ENCODE results near the gene TNIP2.

TNIP2 gene, protein sequence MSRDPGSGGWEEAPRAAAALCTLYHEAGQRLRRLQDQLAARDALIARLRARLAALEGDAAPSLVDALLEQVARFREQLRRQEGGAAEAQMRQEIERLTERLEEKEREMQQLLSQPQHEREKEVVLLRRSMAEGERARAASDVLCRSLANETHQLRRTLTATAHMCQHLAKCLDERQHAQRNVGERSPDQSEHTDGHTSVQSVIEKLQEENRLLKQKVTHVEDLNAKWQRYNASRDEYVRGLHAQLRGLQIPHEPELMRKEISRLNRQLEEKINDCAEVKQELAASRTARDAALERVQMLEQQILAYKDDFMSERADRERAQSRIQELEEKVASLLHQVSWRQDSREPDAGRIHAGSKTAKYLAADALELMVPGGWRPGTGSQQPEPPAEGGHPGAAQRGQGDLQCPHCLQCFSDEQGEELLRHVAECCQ

DNA sequence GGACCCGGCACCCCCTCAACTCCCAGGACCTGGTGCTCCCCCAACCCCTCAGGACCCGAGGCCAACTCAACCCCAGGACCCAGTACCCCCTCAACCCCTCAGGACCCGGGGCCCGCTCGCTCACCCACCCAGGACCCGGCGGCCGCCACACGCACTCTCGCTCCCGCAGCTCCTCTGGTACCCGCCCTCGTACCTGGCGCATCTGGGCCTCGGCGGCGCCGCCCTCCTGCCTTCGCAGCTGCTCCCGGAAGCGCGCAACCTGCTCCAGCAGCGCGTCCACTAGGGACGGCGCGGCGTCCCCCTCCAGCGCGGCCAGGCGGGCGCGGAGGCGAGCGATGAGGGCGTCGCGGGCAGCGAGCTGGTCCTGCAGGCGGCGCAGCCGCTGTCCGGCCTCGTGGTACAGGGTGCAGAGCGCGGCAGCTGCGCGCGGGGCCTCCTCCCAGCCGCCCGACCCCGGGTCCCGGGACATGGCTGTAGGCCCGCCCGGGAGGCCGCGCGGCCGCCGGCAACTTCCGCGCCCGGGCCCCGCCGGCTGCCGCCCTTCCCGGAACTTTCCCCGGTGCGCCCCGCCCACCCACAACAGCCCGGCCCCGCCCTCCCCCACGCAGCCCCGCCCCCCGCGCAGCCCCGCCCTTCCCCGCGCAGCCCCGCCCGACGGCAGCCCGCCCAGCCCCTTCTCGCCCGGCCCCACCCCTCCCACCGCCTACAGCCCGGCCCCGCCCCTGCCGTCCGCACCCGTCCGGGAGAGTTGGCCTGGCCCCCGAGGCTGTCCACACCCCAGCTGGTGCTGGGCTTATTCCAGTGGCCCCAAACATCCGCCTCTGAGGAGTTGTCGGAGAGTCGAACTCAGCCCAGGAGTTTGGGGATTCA lies at the start of gene TNIP2:
TNIP2 (minus strand) TSS at position 516 of the 870 bp plus-strand sequence; CDS start at position 469, 47 bp downstream.
- peak; percentile 83 for DNase-seq

DNA sequence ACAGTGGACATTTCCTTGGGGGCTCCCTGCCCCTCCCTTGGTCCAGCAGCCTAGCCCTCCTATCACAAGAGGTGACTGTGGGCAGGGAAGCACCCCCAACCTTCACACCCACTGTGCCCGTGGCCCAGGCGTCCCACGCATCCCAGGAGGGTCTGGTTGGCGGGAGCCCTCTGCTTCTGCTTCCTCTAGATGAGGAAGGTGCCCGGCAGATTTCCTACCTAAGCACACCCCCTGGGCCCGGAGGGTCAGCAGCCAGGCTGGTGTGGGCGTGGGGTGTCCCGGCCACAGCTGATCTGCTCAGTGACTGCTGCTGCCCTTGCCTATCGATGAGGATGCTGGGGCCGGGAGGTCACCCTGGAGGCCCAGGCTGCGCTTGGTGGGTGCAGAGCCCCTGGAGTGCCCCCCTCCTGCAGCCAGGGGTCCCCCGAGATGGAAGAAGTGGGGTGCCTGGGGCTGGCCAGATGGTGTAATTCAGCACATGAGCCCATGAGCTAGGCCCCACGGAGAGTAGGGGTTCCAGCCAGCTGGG lies 48.9 kb upstream of the TNIP2 start:
- DNase-seq = no peak

DNA sequence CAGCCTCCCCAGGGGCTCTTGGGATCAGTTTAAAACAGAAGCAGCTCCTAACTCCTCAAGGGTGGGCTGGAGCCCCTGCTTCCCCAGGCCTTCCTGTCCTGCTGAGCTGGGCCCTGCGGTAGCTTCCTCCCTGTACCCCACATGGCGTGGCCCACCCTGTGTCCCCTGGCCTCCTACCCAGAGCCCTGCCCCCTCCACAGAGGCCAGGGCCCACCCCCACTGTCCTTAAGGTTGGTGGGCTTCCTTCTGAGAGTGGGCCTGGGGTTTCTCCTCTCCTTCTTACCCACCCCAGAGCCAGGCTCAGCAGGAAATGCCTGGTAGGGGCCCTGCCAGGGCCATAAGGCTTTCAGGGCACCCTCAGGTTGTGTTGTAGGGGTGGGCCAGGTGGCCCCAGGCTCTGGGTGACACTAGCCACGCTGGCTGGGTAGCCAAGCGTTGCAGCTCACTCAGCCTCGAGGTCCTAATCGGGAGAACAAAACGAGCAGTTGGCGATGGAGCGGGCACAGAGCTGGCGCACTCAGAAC lies 48.4 kb upstream of the TNIP2 start:
- DNase-seq = no peak

DNA sequence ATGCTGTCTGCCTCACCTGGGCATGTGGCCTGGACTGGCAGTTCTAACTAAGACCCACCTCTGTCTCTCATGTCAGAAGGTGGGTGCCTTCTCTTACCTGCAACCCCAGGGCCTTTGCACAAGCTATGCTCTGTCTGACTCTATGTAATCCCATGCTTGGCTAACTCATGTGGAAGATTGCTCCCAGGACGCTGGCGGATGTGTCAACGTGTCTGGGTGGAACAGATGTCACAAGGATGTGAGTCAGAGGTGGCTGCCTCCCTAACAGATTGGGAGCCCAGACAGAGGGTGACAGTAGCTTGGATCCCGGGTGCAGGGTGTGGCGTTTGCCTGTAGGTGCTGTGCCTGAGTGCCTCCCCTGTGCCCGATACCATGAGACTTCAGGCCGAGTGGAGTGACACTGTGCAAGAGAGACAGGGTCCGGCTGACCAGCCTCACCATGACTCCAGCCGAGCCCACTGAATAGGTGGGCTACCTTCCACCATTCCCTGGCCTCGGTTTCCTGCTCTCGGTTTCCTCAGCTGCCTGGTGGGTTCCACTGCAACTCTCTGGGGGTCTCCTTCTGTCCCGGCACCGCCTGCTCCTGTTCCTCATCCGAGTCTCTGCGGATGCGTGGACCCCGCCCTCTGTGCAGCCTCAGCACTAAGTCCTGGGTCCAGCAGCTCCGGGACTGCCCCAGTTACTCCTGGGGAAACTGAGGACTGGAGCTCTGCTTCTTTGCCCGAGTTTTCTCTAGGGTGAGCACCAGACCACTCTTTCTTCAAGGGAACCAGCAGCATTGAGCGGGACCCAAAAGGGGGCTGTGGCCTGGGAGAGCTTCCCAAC lies 47.7 kb upstream of the TNIP2 start:
- DNase-seq = no peak

DNA sequence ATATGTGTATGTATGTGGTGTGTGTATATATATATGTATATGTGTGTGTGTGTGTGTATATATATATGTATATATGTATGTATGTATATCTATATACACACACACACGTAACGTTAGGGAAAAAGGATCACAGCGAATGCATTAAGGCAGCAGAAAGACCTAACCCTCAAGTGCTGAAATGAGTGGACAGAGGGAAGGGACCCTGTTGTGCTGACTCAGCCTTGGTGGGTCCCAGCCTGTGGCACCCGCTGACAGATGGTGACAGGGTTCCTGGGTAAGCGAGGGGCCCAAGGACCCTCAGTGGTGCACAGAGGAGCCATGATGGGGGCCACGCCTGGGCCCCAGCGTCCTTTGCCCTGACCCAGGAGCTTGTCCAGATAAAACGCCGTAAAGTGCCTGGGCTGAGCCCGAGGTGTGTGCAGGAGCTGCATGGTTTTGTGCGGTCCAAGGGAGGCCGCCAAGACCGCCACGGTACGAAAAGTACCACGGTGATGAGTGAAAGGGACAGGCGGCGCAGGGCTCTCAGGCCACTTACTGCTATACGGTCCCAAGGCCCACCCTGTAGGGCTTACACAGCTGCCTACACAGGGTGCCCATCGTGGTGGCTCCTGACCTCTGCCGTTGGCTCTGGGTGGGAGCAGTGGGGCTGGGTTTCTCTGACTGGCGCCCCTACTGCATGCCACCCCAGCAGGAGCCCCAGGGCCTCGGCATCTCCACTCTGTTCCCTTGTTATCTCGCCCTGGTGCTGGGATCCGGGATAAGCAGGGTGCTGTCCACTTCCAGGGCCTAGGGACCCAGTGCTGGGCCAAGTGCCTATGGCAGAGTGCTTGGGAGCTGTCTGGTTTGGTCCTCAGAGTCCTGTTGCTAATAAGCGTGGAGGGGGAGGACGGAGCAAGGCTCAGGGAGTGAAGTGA lies 46.7 kb upstream of the TNIP2 start:
- no peak for DNase-seq

DNA sequence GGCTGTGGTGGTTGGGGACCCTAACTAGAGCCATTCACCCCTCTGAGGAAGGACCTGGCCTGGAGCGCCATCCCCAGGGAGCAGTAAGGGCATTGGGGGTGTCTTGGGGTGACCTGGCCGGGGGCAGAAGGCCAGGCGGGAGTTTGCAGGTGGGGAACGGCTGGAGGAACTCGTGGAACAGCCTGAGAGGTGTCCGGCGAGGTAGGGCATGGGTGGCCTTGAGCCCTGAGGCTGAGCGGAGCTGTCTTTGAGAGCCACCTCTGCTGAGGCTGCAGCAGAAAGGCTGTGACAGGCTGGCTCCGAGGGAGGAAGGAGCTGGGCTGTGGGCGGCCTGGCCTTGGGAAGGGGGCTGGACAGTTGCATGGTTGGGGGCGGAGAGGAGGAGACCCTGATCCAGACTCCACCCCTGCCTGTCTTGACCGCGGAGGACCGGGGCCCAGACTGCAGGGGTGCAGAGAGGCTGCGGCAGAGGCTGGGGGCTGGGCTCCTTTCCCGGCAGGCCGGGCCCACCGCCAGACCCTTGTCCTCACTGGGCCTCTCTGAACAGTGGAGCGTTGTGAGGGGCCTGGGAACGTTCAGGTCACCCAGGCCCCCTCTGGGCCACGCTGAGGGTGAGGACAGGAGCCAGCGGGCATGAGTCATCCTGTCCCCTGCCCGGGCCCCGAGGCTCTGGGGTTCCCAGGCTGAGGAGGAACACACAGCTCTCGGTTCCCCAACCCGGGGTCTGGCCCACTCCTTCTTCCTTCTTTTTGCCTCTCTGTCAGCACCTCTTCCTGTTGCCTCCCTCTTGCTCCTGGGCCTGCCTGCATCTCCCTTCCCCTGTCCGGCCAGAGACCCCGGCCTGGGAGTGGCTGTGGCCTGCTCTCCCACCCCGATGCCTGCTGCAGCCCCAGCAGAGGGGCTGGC lies 44.8 kb upstream of the TNIP2 start:
- peak; percentile 54 for DNase-seq

DNA sequence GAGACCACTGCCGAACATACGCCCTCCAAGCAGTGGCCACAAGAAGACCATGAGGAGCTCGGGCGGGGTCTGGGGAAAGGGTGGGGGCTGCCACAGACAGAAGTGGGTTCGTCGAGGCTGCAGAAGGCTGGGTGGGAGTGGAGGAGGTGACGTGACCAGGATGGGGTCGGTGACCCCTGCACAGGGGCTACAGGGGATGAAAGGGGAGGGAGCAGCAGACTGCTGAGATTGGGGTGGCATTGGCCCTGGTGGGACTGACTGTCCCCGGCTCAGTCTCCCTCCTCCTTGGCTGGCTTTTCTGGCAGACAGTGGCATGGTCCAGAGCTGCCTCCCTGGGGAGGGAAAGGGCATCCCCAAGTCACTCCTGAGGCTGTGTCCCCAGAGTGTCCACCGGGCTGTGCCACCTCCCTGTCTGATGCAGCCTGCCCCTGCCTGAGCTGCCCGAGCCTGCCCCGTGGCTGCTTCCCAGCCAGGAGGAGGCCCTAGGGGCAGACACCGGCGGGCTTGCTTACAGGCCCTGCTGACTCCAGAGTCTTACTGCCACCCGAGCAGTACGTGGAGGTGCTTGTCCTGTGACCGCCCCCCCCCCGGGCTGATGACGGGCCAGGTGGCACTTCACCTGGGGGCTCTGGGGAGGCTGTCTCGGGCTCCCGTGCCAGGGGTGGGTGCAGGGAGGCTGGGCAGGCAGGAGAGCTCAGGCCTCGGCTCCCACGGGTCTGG lies 44.0 kb upstream of the TNIP2 start:
- DNase-seq = no peak

DNA sequence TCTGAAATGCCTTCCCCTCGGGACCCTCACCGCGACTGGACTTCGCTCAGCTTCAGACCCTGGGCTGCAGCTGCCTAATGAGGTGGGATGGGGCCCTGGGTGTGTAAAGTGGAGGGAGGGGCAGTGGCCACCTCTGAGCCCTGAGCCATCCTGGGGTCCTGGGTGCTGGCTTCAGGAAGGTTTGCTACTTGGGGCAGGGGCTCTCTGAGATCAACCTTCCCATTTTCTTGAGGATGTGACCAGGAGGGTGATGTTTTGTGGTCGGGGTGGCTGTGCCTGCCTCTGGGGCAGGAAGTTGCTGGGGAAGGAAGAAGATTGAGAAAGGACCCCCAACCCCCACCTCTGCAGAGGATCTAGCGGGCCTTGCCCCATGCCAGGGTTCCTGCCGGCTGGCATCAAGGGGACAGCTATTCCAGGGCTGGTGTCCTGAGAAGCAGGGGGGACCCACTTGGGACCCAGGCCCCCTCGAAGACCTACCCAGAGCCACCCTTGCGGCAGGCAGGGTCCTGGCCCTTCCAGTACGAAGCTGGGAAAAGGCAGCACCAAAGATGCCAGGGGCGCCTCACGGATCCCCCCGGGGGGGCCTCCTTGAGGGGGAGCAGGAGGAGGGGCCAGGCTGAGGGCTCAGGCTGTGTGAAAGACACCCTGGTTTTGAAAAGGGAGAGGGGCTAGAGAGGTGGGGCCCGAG lies 43.2 kb upstream of the TNIP2 start:
- DNase-seq = no peak

DNA sequence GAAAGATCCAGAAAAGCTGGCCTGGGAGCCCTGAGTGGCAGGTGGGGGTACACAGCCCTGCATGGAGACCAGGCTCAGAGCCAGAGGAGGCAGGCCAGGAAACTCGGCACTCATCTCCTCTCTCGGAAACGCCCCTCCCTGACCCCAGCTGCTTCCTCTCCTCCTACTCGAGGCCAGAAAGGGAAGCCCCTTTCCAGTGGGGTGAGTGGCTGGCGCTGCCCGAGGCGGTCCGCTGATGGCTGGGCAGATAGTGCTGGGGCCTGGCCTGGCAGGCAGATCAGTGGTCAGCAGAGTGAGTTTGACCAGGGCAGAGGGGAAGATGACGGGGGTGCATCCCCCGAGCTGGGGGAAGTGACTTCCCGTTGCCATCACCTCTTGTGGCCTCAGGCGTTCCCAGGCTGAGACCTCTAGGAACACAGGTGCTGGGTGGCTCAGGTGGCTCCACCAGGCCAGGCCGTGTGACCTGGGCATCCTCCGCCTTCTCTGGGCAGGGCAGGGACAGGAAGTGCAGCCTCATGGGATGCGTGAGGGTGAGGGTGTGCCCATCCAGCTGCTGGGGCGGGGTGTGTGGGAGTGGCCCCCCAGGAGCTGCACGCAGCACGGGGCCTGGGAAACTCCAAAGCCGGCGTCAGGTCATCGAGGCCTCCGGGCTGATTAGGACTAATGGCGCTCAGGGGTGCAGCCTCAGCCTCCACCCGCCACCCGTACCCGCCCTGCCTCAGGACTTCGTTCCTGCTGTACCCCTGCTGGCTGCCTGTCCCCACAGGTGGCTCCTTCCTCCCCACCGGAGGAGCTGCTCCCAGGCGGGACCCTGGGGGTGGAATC lies 42.5 kb upstream of the TNIP2 start:
- DNase-seq = no peak

DNA sequence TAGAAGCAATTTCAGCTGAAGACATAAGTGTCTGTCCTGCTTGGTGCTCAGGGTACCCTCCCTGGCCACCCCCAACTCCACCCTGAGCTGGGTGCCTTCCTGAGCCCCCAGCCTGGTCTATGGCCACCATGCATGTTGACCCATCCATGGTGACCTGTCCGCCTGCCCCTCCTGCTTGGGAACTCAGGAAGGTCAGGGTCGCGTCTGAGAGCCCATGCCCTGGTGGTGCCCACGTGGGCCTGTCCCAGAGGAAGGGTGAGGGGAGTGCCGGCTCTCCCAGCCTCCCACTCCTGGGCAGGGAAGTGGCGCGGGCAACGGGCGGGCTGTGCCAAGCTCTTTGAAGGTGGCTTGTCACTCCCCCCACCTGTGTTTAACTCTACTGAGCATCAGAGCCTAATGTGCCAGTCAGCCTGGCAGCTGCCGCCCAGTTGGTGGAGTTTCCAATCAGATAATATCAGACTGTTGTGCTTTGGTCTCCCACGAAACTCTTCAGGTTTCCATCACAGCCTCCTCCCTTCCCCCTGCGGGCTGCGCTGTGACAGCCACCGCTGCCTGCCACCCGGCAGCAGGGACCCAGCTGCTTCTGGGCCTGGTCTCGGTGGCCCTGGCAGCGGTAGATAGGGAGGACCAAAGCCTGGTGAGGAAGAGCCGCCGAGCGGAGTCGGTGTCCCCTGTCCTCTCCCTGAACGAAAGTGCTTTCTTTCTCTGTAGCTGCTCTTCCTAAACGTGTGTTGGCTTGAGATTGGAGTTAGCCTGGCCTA lies 41.6 kb upstream of the TNIP2 start:
- no peak for DNase-seq

DNA sequence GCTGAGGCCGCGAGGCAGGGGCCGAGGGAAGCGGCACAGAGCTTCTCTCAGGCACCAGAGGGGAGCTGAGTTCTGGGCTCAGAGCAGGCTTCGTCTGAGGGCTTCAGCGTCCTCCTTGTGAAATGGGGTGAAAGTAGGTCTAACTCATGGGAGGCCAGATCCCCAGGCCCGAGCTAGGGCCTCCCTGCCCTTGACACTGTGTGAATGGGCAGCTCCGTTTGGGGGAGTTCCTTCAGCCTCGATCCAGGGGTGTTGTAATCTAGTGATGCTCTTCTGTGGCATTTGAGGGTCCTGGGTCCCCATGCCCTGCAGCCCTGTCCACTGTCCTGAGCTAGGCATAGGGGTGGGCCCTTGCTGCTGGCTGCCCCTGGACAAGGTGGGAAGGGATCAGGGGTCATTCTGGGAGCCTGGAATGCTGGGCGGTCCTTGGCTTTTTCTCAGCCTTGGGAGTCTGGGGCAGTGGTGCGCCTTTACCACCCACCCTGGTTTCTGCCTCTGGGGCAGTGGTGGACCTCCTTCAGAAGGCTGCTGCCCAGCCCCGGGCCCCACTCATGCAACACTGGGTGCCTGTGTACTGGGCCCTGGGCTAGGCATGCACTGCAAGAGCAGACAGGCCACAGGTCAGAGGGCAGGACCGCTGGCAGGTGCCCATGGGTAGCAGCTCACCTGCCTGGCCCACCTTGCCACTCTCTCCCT lies 40.9 kb upstream of the TNIP2 start:
- DNase-seq = no peak

DNA sequence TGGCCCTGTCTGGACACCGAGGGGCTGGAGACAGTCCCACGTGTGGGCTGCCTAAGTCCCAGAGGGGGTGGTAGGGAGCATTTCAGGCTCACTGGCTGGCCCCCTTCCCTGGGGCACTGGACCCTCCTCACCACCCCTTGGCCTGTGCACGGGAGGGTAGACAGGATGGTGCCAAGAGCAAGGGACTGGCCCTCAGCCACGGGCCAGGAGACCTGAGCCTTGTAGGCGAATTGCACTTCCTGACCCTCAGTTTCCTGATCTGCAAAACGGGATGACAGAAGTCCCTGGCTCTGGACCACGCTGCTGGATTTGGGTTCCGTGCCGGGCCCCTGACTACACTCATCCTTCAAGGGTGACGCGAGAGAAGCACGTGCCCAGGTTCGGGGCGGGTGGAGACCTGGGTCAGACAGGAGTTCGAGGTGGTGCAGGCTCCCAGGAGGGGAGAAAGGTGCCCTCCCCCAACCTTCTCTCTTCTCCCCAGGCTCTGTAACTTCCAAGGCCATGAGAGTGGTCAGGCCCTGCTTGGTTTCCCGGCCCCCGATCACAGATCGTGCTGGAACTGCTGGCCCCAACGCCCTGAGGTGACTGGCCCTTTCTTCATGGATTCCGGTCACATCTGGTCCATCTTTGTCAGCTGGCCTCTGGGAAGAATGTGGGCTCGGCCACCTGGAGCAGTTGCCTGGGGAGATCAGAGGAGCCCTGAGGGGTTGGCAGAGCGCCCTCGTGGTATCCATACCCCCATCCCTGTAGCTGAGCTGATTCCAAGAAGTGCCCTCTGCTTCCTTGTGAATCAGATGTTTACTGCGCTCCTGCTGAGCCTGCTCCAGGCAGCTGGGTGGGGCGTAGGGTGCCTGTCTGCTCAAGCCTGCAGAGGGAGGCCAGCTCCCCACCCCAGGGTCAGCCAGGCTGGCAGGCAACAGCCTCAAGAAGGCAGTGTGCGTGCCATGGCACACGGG lies 40.0 kb upstream of the TNIP2 start:
- peak; percentile 91 for DNase-seq

DNA sequence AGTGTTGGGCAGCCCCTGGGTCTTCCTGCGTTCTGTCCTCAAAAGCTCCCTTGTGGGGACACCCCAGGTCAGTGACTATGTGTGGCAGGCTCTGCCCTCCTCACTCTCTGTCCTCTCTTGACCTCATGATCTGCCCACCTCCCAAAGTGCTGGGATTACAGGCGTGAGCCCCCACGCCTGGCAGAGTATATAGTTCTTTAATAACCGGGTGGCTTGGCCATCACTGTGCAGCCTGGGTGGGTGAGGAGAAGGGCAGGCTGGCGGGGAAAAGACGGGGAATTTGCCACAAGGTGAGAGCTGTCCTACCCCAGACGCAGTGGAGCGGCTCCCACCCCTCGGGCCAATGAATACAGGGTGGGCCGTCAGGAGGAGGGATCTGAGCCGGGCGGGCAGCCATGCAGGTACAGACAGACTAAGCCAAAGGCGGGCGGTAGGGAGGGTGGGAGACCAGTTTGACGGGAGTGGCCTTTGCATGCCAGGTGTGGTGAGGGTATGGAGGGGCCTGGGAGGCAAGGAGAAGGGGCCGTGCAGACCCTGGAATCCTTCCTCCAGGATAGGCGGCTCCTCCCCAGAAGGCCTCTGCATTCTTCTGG lies 39.3 kb upstream of the TNIP2 start:
- no peak for DNase-seq

DNA sequence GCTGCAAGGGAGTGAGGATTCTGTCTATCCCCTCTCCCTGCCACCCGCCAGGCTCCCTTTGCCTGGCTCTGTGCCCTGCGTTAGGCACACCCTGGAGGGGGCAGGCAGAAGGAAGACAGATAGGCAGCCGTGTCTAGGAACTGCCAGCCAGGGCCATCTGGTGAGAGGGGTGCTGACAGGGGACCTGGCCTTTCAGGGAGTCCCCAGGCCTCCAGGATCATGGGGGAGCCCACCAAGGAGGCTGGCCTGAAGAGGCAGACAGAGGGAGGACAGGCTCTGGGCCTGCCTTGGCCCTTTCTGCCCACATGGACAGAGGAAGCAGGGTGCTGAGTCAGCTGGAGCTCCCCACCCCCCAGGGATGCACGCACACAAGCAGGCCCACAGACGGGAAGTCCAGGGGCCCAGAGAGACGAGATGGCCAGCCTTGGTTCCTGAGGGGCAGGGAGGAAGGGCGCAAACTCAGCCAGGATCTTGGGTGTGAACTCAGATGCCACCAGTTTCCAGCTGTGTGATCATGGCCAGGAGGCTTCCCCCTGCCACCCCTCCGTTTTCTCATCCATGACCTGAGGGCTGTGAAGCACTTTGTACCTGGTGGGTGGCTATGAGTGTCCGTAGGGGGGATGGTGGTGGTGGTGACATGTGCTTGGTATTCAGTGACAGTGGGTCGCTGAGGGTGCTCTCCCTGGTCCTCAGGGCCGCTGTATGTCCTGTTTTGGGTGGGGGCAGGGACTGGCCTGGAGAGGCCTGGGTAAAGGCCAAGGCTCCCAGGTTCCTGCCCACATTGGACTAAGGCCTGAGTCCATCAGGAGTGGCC lies 38.6 kb upstream of the TNIP2 start:
- DNase-seq = peak; percentile 46

Measured in T1000 (cell line).